Measurements from ENCODE around the gene TPD52L1. TPM values are rescaled to one million over a fixed set of nuclear protein-coding genes. Genes with fewer than 3 reads are reported as not detected.

TPD52L1 gene
- total and polyA plus RNA-seq, 2 of the 4 experiments (the other 2 are of a cell fraction) = 10.2 to 13.5 TPM

- DNase-seq = no peak
- H3K79me1 ChIP-seq (ENCODE audit: low read depth in 1 of 2, low read length in 2 of 2) = peaks cover 15 to 19% of the 10 kb centered on the region in 2 experiments; a peak in 3 of 4 replicates
- ChIA-PET POLR2A (ENCODE audit: unreplicated experiment) (interaction anchor here (0.6 kb wide), 1 partner anchor 332 kb away, joined by 7 read pairs; no protein-coding TSS in a partner anchor), CTCF (no interaction called here)
- BruUV-seq (replicated peaks) = no TSS peak
- H4K5ac ChIP-seq (ENCODE audit: low read depth, low read length) = no peak overlapping the region
- WGBS, 2 experiments (ENCODE audit: extremely low coverage in 2 of 2, insufficient read length in 1 of 2) = no CpG with 5 or more reads among the region's 3 CpGs
- no peak overlapping the region for H4K91ac ChIP-seq (ENCODE audit: insufficient read depth, low read depth, low read length)
- no peak for ATAC-seq (ENCODE audit: low read depth)
- H2AK9ac ChIP-seq (replicated peaks; ENCODE audit: low read depth, low read length, poor library complexity) = no peak overlapping the region
- no peak overlapping the region for H3K4me3 ChIP-seq (ENCODE audit: insufficient read depth, low read depth, low read length)
- H4K8ac ChIP-seq (ENCODE audit: low read depth in 2 of 2, low read length in 2 of 2) = no peak overlapping the region
- in situ Hi-C loops (cut with MboI; ENCODE audit: low sequenced_read_pairs) = no loop called here
- intact Hi-C loops (cut with micrococcal nuclease) = no loop called here
- H3K14ac ChIP-seq (replicated peaks; ENCODE audit: low read depth, low read length) = no peak overlapping the region
- H3K27me3 ChIP-seq (ENCODE audit: control insufficient read depth, insufficient read depth, low read length) = no peaks in the 10 kb centered on the region
- no peak overlapping the region for H3K23ac ChIP-seq (ENCODE audit: low read depth, low read length)
- no peak overlapping the region for H3K56ac ChIP-seq (ENCODE audit: extremely low read depth, insufficient read depth, low read length)
- H3K27ac ChIP-seq (ENCODE audit: insufficient read depth, low read length) = no peak overlapping the region
- H3K9me3 ChIP-seq (ENCODE audit: control insufficient read depth, insufficient read depth, low read length) = no peaks in the 10 kb centered on the region
- peaks cover 4% of the 10 kb centered on the region; the same call in 1 of the 2 replicates for H3K9me1 ChIP-seq (ENCODE audit: insufficient read depth, low read length)
- peaks cover 27% of the 10 kb centered on the region for H3K36me3 ChIP-seq (ENCODE audit: control insufficient read depth, insufficient read depth, low read length)
- no peak overlapping the region for H2AK5ac ChIP-seq (ENCODE audit: low read depth, low read length)
- no peak overlapping the region for H3K4me2 ChIP-seq (ENCODE audit: low read depth, low read length)
- no peaks in the 10 kb centered on the region for H4K20me1 ChIP-seq (ENCODE audit: insufficient read depth, low read length)
- no peak overlapping the region for H3K9ac ChIP-seq (ENCODE audit: low read depth, low read length)
- no peak overlapping the region for H2AFZ ChIP-seq (replicated peaks; ENCODE audit: low read length, poor library complexity)
- no peak overlapping the region for H2BK20ac ChIP-seq (ENCODE audit: low read depth, low read length)
- TF ChIP-seq ELK1 (IDR thresholded peaks at IDR 0.05; ENCODE audit: borderline replicate concordance, low read depth, low read length) = no peak
- TF ChIP-seq MXI1 (IDR thresholded peaks at IDR 0.05; ENCODE audit: borderline replicate concordance, low read depth, low read length) = no peak
- no peak for TF ChIP-seq POLR2A (IDR thresholded peaks at IDR 0.05; ENCODE audit: low read depth, low read length)
- no peak for TF ChIP-seq MAFK (IDR thresholded peaks at IDR 0.05; ENCODE audit: low read depth, low read length)
- TF ChIP-seq FOS (IDR thresholded peaks at IDR 0.05; ENCODE audit: low read depth, low read length) = no peak
- TF ChIP-seq MAZ (IDR thresholded peaks at IDR 0.05; ENCODE audit: borderline replicate concordance, low read depth, low read length) = no peak
- no peak for TF ChIP-seq CTCF (conservative IDR thresholded peaks at IDR 0.05; ENCODE audit: low read depth, low read length)
- TF ChIP-seq SMC3 (IDR thresholded peaks at IDR 0.05; ENCODE audit: low read depth, low read length) = no peak
- no peak for TF ChIP-seq CHD1 (IDR thresholded peaks at IDR 0.05; ENCODE audit: low read depth, low read length)
- TF ChIP-seq RFX5 (IDR thresholded peaks at IDR 0.05; ENCODE audit: low read depth, low read length) = no peak
- no peak for TF ChIP-seq USF2 (IDR thresholded peaks at IDR 0.05; ENCODE audit: low read depth, low read length)
- no peak for TF ChIP-seq RCOR1 (IDR thresholded peaks at IDR 0.05; ENCODE audit: insufficient replicate concordance, low read length)
- TF ChIP-seq BHLHE40 (IDR thresholded peaks at IDR 0.05; ENCODE audit: low read depth, low read length) = no peak
- no peak for TF ChIP-seq RAD21 (IDR thresholded peaks at IDR 0.05; ENCODE audit: low read length)
- H2BK120ac ChIP-seq (ENCODE audit: low read depth, low read length) = no peak overlapping the region
- H3K4ac ChIP-seq (ENCODE audit: low read depth, low read length) = no peak overlapping the region
- no peak overlapping the region for H2BK5ac ChIP-seq (ENCODE audit: low read depth, low read length, poor library complexity, severe bottlenecking)
- no peak overlapping the region for H3K18ac ChIP-seq (ENCODE audit: low read depth, low read length)
- dilution Hi-C loops (cut with HindIII; ENCODE audit: low sequenced_read_pairs, unreplicated experiment) = no loop called here
- 0 out of 2 replicates have a peak, but pooled peaks cover 2% of the 10 kb centered on the region for H3K4me1 ChIP-seq (ENCODE audit: control insufficient read depth, insufficient read depth, low read length)
- H2BK15ac ChIP-seq (ENCODE audit: low read depth, low read length) = no peak overlapping the region
These were observed 140.0 kb downstream of the TPD52L1 start for GRCh38 chr6:125293587-125293986.

All from IMR-90 (cell line).